ENCODE results near the gene NRXN3. TPM values are rescaled to one million over a fixed set of nuclear protein-coding genes. Genes with fewer than 3 reads are reported as not detected.

Gene NRXN3
- total RNA-seq, 1 experiment from 2014 or later = not detected

- Histone ChIP-seq H3K4me2 (no peak overlapping the region), H2AFZ (no peak overlapping the region), H3K27ac (no peak overlapping the region), H3F3A (ENCODE audit: insufficient read depth, low read depth) (no peaks in the 10 kb centered on the region), H3K4me3 (no peak overlapping the region), H3K9me2 (ENCODE audit: insufficient read depth) (no peaks in the 10 kb centered on the region), H3K4me1 (replicated peaks; ENCODE audit: insufficient read depth) (no peaks in the 10 kb centered on the region), H4K20me1 (ENCODE audit: insufficient read depth) (no peaks in the 10 kb centered on the region), H3K36me3 (ENCODE audit: low read depth) (no peaks in the 10 kb centered on the region), H3K27me3 (ENCODE audit: insufficient read depth, low read depth) (no peaks in the 10 kb centered on the region), H3K9me3 (ENCODE audit: insufficient read depth, low read depth) (no peaks in the 10 kb centered on the region), H3K79me2 (ENCODE audit: low read depth) (no peaks in the 10 kb centered on the region)
- DNase-seq = no peak
- intact Hi-C loops (cut with micrococcal nuclease; ENCODE audit: unreplicated experiment) = no loop called here
- TF ChIP-seq EZH2 (IDR thresholded peaks at IDR 0.05; ENCODE audit: low read depth) (no peak), CTCF (conservative IDR thresholded peaks at IDR 0.05) (no peak)
- POLR2A ChIA-PET (ENCODE audit: unreplicated experiment) = no interaction called here
- CTCF ChIA-PET = no interaction called here
- BruUV-seq (replicated peaks) = no TSS peak
These were observed 341.8 kb downstream of the NRXN3 start for GRCh38 chr14:78512021-78512420.

GRCh38 chr14:78519863-78520262 lies 349.7 kb downstream of the NRXN3 start:
- Histone ChIP-seq H3K4me3 (no peak overlapping the region), H3K9me2 (ENCODE audit: insufficient read depth) (no peaks in the 10 kb centered on the region), H3F3A (ENCODE audit: insufficient read depth, low read depth) (no peaks in the 10 kb centered on the region), H3K79me2 (ENCODE audit: low read depth) (no peaks in the 10 kb centered on the region), H3K27ac (no peak overlapping the region), H3K4me2 (no peak overlapping the region), H3K9me3 (ENCODE audit: insufficient read depth, low read depth) (no peaks in the 10 kb centered on the region), H3K36me3 (ENCODE audit: low read depth) (no peaks in the 10 kb centered on the region), H3K27me3 (ENCODE audit: insufficient read depth, low read depth) (no peaks in the 10 kb centered on the region), H3K4me1 (replicated peaks; ENCODE audit: insufficient read depth) (no peaks in the 10 kb centered on the region), H4K20me1 (ENCODE audit: insufficient read depth) (peaks cover 4% of the 10 kb centered on the region; the same call in 1 of the 2 replicates), H2AFZ (no peak overlapping the region)
- peak in 1 of 2 experiments; percentile 1 for DNase-seq
- BruUV-seq (replicated peaks) = no TSS peak
- CTCF ChIA-PET = no interaction called here
- POLR2A ChIA-PET (ENCODE audit: unreplicated experiment) = interaction anchor here (0.5 kb wide), 1 partner anchor 177 kb away, joined by 3 read pairs; no protein-coding TSS in a partner anchor
- TF ChIP-seq CTCF (conservative IDR thresholded peaks at IDR 0.05) (no peak), EZH2 (IDR thresholded peaks at IDR 0.05; ENCODE audit: low read depth) (no peak)
- intact Hi-C loops (cut with micrococcal nuclease; ENCODE audit: unreplicated experiment) = no loop called here

DNA sequence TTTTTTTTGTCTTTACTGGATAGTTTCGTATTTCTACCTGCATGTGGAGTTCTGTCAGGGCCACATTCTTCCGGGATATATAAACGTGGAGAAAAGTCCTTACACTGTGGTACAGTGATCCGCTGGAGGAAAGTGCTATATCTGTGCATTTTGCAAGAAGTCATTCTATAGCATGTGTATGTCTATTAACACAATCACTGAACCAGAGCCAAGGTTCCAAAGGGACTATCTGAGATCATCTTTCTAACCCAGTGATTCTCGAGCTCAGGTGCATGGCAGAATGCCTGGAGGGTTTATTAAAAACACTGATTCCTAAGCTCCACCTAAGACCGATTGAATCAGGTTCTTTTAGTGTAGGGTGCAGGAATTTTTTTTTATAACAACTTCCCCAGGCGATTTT lies 354.0 kb downstream of the NRXN3 start:
- H4K20me1 ChIP-seq (ENCODE audit: insufficient read depth) = peaks cover 4% of the 10 kb centered on the region; the same call in 1 of the 2 replicates
- no TSS peak for BruUV-seq (replicated peaks)
- POLR2A ChIA-PET (ENCODE audit: unreplicated experiment) = no interaction called here

More for the DNA sequence above, 354.0 kb downstream of the NRXN3 start:
- DNase-seq = no peak
- Histone ChIP-seq H3K9me2 (ENCODE audit: insufficient read depth) (no peaks in the 10 kb centered on the region), H3K4me2 (no peak overlapping the region), H2AFZ (no peak overlapping the region), H3K27ac (no peak overlapping the region), H3K4me3 (no peak overlapping the region), H3K27me3 (ENCODE audit: insufficient read depth, low read depth) (no peaks in the 10 kb centered on the region), H3K79me2 (ENCODE audit: low read depth) (no peaks in the 10 kb centered on the region), H3F3A (ENCODE audit: insufficient read depth, low read depth) (no peaks in the 10 kb centered on the region), H3K9me3 (ENCODE audit: insufficient read depth, low read depth) (no peaks in the 10 kb centered on the region), H3K4me1 (replicated peaks; ENCODE audit: insufficient read depth) (no peaks in the 10 kb centered on the region), H3K36me3 (ENCODE audit: low read depth) (no peaks in the 10 kb centered on the region)
- no peak for TF ChIP-seq CTCF (conservative IDR thresholded peaks at IDR 0.05)
- TF ChIP-seq EZH2 (IDR thresholded peaks at IDR 0.05; ENCODE audit: low read depth) = no peak
- intact Hi-C loops (cut with micrococcal nuclease; ENCODE audit: unreplicated experiment) = no loop called here
- CTCF ChIA-PET = no interaction called here

Data from PC-9 (cell line).